HG02981 (cell line): ENCODE results near the gene CRACR2B.

Experiments used
- ATAC-seq: cut with Tn5 transposase; IDR thresholded peaks from one replicate; pipeline ENCODE4 v1.9.1; 2021; ENCODE audit warnings: mild to moderate bottlenecking, moderate library complexity; ENCODE audit not compliant: unreplicated experiment

CRACR2B gene

DNA sequence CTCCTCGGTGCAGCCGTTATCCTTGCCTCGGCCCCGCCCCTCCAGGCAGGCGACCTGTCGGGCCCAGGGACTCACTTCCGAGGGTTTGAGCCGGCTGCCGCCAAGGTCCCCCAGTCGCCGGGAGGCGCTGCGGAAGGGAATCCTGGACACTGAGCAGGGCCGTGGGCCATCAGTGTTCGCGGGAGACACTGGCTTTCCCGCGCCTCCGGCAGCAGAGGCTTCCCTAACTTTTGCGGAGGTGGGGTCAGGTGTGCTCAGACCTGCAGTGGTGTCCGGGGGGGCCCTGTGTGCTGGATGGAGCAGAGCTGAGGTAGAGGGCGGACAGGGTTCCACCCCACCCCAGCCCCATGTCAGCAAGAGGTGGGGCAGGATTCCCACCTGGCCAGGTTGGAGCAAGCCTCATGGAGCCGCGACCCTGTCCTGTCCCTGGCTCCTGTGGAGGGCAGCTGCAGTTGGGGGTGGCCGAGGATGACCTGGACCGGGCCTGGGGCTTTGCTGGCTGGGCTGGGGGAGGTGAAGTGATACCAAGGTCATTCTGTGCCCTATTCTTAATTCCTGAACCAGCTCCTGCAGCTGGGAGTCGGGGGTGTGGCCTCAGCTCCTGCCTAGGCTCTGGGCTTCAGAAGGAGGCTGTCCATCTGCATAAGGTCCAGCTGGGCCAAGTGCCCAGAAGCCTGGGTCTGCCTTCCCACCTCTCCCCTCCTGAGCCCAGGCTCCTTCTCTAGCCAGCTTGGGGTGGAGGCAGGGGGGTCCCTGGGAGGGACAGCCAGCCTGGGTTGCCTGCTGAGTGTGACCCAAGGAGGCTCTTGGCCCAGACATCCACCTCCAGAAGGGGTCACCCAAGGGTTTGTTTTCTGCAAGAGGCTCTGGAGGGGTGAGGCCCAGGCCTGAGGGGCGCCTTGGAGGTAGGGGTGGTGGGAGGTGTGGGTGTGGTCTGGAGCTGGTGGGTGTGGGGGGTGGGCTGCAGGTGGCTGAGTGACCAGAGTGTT, 23.4 kb downstream of the CRACR2B start:
- no peak for ATAC-seq

DNA sequence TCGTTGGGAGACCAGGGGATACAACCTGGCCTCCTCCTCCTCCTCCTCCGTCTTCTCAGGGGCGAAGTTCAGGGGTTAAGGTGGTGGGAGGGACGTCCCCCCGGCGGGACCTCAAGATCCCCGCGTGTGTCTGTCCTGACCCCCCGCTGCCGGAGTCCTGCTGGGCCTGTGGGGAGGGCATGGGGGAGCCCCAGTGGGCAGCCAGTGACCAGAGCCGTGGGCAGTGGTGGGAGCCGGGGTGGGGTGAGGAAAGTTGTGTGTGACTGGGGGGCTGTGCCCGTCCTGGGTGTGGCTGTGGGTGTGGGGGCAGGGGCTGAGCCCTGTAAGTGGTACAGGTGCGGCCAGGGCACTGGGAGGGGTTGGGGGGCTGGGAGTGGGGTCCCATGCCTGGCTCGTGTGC, 25.0 kb downstream of the CRACR2B start:
- no peak for ATAC-seq

- ATAC-seq: no peak
Observed at GRCh38 chr11:853682-854448, 26.1 kb downstream of the CRACR2B start.

- ATAC-seq: no peak
Observed at GRCh38 chr11:854601-855329, 27.0 kb downstream of the CRACR2B start.

DNA sequence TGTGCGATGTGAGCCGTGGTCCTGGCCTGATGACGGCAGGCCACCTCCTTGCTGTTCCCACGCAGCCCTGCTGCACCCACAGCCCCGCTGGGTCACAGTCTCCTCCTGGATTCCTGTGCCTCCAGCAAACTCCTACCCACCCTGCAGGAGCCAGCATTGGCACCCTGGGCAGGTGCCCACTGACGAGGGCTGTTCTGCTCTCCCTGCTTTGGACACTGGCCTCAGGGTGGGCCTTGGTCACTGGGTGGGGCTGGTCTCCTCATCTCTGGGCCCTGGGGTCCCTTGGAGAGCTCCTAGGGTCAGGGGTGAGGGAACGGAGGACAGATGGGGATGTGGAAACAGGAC, 27.6 kb downstream of the CRACR2B start:
- no peak for ATAC-seq

- ATAC-seq: no peak
Observed at GRCh38 chr11:855796-856195, 28.1 kb downstream of the CRACR2B start.

GRCh38 chr11:856397-856796, 28.7 kb downstream of the CRACR2B start:
- no peak for ATAC-seq

- ATAC-seq: no peak
Observed at GRCh38 chr11:858053-858761, 30.5 kb downstream of the CRACR2B start.

GRCh38 chr11:858762-859339, 31.1 kb downstream of the CRACR2B start:
- ATAC-seq: no peak

GRCh38 chr11:859394-860131, 31.8 kb downstream of the CRACR2B start:
- no peak for ATAC-seq

DNA sequence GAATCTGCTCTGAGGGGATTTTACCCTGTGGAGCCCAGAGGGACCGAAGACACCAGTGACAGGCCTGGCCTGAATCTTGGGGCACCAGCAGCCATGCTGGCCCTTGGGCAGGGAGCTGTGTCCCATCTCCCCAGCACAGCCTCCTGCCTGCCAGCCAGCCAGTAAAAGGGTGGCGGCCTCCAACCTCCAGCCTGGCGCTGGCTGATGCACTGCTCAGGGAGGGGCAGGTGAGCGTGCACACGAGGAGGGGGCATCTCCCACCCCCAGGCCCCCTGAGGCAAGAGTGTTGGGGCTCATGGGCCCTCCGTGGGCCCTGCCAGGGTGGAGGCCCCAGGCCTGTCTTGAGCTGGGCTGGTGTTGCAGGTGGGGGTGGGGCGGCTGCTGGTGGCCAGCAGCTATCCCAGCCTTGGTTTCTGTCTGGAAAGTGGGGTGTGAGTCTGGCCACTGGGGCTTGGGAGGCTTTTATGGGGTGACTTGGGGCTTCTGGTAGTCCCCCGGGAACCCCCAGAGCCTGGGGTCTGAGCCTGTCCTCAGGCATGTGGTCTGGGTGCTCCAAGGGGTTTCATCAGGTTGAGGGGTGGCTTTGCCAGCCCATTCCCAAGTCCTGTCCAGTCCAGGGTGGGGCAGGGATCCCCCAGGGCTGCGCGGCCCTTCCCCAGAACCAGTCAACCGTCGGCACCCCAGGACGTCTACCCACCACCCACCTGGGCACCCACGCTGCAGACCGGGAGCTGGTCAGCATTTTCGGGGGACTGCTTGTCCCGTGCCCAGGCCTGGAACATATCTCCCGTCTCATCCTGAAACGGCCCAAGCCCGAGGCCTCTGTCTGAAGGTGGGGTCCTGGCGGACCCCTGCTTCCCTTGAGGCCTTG, 32.8 kb downstream of the CRACR2B start:
- ATAC-seq: no peak

- ATAC-seq: no peak
Observed at GRCh38 chr11:861105-861479, 33.4 kb downstream of the CRACR2B start.

- ATAC-seq: no peak
Observed at GRCh38 chr11:862081-862661, 34.5 kb downstream of the CRACR2B start.

GRCh38 chr11:862696-863022, 34.9 kb downstream of the CRACR2B start:
- ATAC-seq: no peak

- ATAC-seq: no peak
Observed at GRCh38 chr11:863023-863909, 35.5 kb downstream of the CRACR2B start.

- no peak for ATAC-seq
Observed at GRCh38 chr11:863910-864827, 36.5 kb downstream of the CRACR2B start.
